Measurements from ENCODE around the gene MRM2. TPM values are rescaled to one million over a fixed set of nuclear protein-coding genes. Genes with fewer than 3 reads are reported as not detected.

The MRM2 gene
- total and polyA plus RNA-seq, 10 of the 15 experiments (the other 5 are each of a cell fraction or from before 2014, with no cell fraction given): 43.2 to 128 (median 71.4) TPM

GRCh38 chr7:2247141-2247995 lies 5.4 kb upstream of the MRM2 start:
- RAD21 ChIA-PET (ENCODE audit: unreplicated experiment): interaction anchor here (1.2 to 3.5 kb wide), 2 partner anchors 11 to 101 kb away, joined by 4 to 20 read pairs; no protein-coding TSS in a partner anchor
- peak; percentile 39 for ATAC-seq
- no peaks in the 10 kb centered on the region for H3K27me3 ChIP-seq (replicated peaks in 1 of 2; ENCODE audit: control insufficient read depth in 2 of 2, insufficient read depth in 2 of 2, low read length in 1 of 2)
- H3K9ac ChIP-seq (ENCODE audit: control insufficient read depth, insufficient read depth, low read length): no peak overlapping the region
- no TSS peak for BruUV-seq (replicated peaks)
- in situ Hi-C loops (cut with MboI): loop anchor here (5.0 kb wide), 1 partner anchor 100 kb away; no protein-coding TSS in a partner anchor
- H3K4me3 ChIP-seq: no peak overlapping the region
- POLR2A ChIA-PET: interaction anchor here (1.2 kb wide), 2 partner anchors 10 to 159 kb away, joined by 4 to 5 read pairs; no protein-coding TSS in a partner anchor
- peaks cover under 1 to 3% of the 10 kb centered on the region in 2 experiments; a peak in 3 of 4 replicates for H3K36me3 ChIP-seq (ENCODE audit: control insufficient read depth in 2 of 2, insufficient read depth in 2 of 2, low read length in 1 of 2)
- SMC1A ChIA-PET (ENCODE audit: uncharacterized antibody, unreplicated experiment): interaction anchor here (1.4 to 3.5 kb wide), 7 partner anchors 9 to 99 kb away, joined by 3 to 27 read pairs (median 8); no protein-coding TSS in a partner anchor
- no peak overlapping the region for H3K27ac ChIP-seq (ENCODE audit: control insufficient read depth, insufficient read depth)
- WGBS (ENCODE audit: insufficient coverage, insufficient replicate concordance, low lambda C conversion rate, missing lambda C conversion rate): 76% methylated on average over 36 of the region's 36 CpGs
- CTCF ChIA-PET: interaction anchor here (0.6 to 2.7 kb wide), 10 partner anchors 13 to 221 kb away, joined by 3 to 21 read pairs (median 4); no protein-coding TSS in a partner anchor
- peaks cover 2% of the 10 kb centered on the region for H3K79me2 ChIP-seq (ENCODE audit: control insufficient read depth, insufficient read depth, low read length)
- H3K9me3 ChIP-seq (replicated peaks; ENCODE audit: control insufficient read depth, insufficient read depth, low read length): no peaks in the 10 kb centered on the region; the same call in 2 of the 3 replicates
- no peaks in the 10 kb centered on the region for H4K20me1 ChIP-seq (ENCODE audit: control insufficient read depth, insufficient read depth)
- peaks cover 44% of the 10 kb centered on the region for H3K4me1 ChIP-seq (ENCODE audit: control insufficient read depth, insufficient read depth, low read length)
- H3K4me2 ChIP-seq (ENCODE audit: control insufficient read depth, insufficient read depth): no peak overlapping the region
- intact Hi-C loops (cut with micrococcal nuclease; ENCODE audit: unreplicated experiment): loop anchor here (2.0 kb wide), 1 partner anchor 101 kb away; no protein-coding TSS in a partner anchor
- FAIRE-seq: no peak
- no peak for DNase-seq (ENCODE audit: low read depth, low spot score)
- H2AFZ ChIP-seq (ENCODE audit: control insufficient read depth, low read depth, low read length): no peak overlapping the region
- TF ChIP-seq SMARCA5 (IDR thresholded peaks at IDR 0.05) (no peak), ESRRA (IDR thresholded peaks at IDR 0.05; ENCODE audit: low read length) (no peak), TARDBP (IDR thresholded peaks at IDR 0.05; ENCODE audit: borderline replicate concordance) (no peak), NR2F1 (conservative IDR thresholded peaks at IDR 0.05) (no peak), GABPA (IDR thresholded peaks at IDR 0.05; ENCODE audit: low read depth) (no peak), POLR2A (IDR thresholded peaks at IDR 0.05; ENCODE audit: low read depth, low read length) (peak; percentile 48), RELA (IDR thresholded peaks at IDR 0.05; ENCODE audit: borderline replicate concordance, partially characterized antibody) (no peak), SMC3 (IDR thresholded peaks at IDR 0.05; ENCODE audit: borderline replicate concordance, low read length) (peak; percentile 57; the same call in 1 of the 2 replicates), CTCF (IDR thresholded peaks at IDR 0.05 in 2 of 3, conservative IDR thresholded peaks at IDR 0.05 in 1 of 3; ENCODE audit: control insufficient read depth in 2 of 3, extremely low read depth in 1 of 3, insufficient read depth in 1 of 3, low read depth in 3 of 3, low read length in 3 of 3) (peak; percentile 47 to 78 (median 64)), ZBTB4 (CRISPR knock-in tag; IDR thresholded peaks at IDR 0.05) (no peak), TCF3 (IDR thresholded peaks at IDR 0.05; ENCODE audit: borderline replicate concordance, insufficient read depth, low read depth, low read length) (0 out of 2 replicates have a peak, but pooled peaks have one; percentile 7), SRF (IDR thresholded peaks at IDR 0.05; ENCODE audit: low read depth in 2 of 2, low read length in 2 of 2) (no peak), CEBPB (IDR thresholded peaks at IDR 0.05; ENCODE audit: borderline replicate concordance in 1 of 2, low read depth in 2 of 2, low read length in 2 of 2) (no peak), IRF5 (IDR thresholded peaks at IDR 0.05; ENCODE audit: borderline replicate concordance) (no peak), NBN (IDR thresholded peaks at IDR 0.05) (no peak), PAX5 (IDR thresholded peaks at IDR 0.05; ENCODE audit: borderline replicate concordance, low read depth, low read length) (no peak), CREM (IDR thresholded peaks at IDR 0.05; ENCODE audit: low read depth) (no peak)
